ENCODE measurements around the gene GPX2.

GRCh38 chr14:64929014-64929359 is 13.6 kb downstream of the GPX2 start:
- TF ChIP-seq REST (IDR thresholded peaks at IDR 0.05; ENCODE audit: borderline replicate concordance) (no peak), CTCF (IDR thresholded peaks at IDR 0.05; ENCODE audit: poor library complexity, severe bottlenecking) (no peak), EZH2 (IDR thresholded peaks at IDR 0.05; ENCODE audit: borderline replicate concordance, insufficient read depth, low read length, poor library complexity, severe bottlenecking) (no peak), TAF1 (IDR thresholded peaks at IDR 0.05; ENCODE audit: low read depth) (no peak), SMC3 (conservative IDR thresholded peaks at IDR 0.05; ENCODE audit: poor library complexity) (no peak), POLR2AphosphoS5 (IDR thresholded peaks at IDR 0.05) (no peak), EP300 (conservative IDR thresholded peaks at IDR 0.05; ENCODE audit: poor library complexity, severe bottlenecking) (no peak), MXI1 (conservative IDR thresholded peaks at IDR 0.05; ENCODE audit: poor library complexity, severe bottlenecking) (no peak), RAD21 (conservative IDR thresholded peaks at IDR 0.05) (no peak)
